ENCODE data around the gene MPZL1.

GRCh38 chr1:167829868-167830267 is 108.1 kb downstream of the MPZL1 start:
- TF ChIP-seq ESRRG (CRISPR knock-in tag; IDR thresholded peaks at IDR 0.05) = no peak
- no peak for TF ChIP-seq CSRNP3 (CRISPR knock-in tag; IDR thresholded peaks at IDR 0.05)
- TF ChIP-seq TOX (CRISPR knock-in tag; IDR thresholded peaks at IDR 0.05; ENCODE audit: borderline replicate concordance) = no peak
- TF ChIP-seq BACH2 (CRISPR knock-in tag; IDR thresholded peaks at IDR 0.05; ENCODE audit: borderline replicate concordance) = no peak
- TF ChIP-seq ZFP30 (CRISPR knock-in tag; IDR thresholded peaks at IDR 0.05) = no peak
- no peak for TF ChIP-seq ZFP3 (CRISPR knock-in tag; IDR thresholded peaks at IDR 0.05)
- TF ChIP-seq ZNF565 (CRISPR knock-in tag; conservative IDR thresholded peaks at IDR 0.05; ENCODE audit: low read depth) = no peak
- TF ChIP-seq ARNTL (CRISPR knock-in tag; IDR thresholded peaks at IDR 0.05; ENCODE audit: borderline replicate concordance, low read depth) = no peak
- TF ChIP-seq OSR1 (CRISPR knock-in tag; IDR thresholded peaks at IDR 0.05) = no peak
- no peak for TF ChIP-seq TCF4 (CRISPR knock-in tag; IDR thresholded peaks at IDR 0.05; ENCODE audit: borderline replicate concordance)
